HG03280 (cell line): Measurements from ENCODE around the gene RPS6KA5.

ENCODE experiments used
- ATAC-seq: cut with Tn5 transposase; IDR thresholded peaks from one replicate; pipeline ENCODE4 v1.9.1; 2021; ENCODE audit warnings: mild to moderate bottlenecking, moderate library complexity; ENCODE audit not compliant: unreplicated experiment

RPS6KA5 gene

GRCh38 chr14:90812109-90812508 lies 248.3 kb downstream of the RPS6KA5 start:
- ATAC-seq = no peak

GRCh38 chr14:90811641-90812040 lies 248.8 kb downstream of the RPS6KA5 start:
- no peak for ATAC-seq

GRCh38 chr14:90810806-90811205 lies 249.6 kb downstream of the RPS6KA5 start:
- no peak for ATAC-seq

- ATAC-seq = no peak
Measured at GRCh38 chr14:90809530-90810312, 250.7 kb downstream of the RPS6KA5 start.

- no peak for ATAC-seq
Measured at GRCh38 chr14:90808759-90809529, 251.5 kb downstream of the RPS6KA5 start.

GRCh38 chr14:90807060-90807459 lies 253.4 kb downstream of the RPS6KA5 start:
- ATAC-seq = no peak

- ATAC-seq = no peak
Measured at GRCh38 chr14:90805662-90806540, 254.5 kb downstream of the RPS6KA5 start.

- no peak for ATAC-seq
Measured at GRCh38 chr14:90805084-90805391, 255.4 kb downstream of the RPS6KA5 start.

- no peak for ATAC-seq
Measured at GRCh38 chr14:90804292-90805083, 256.0 kb downstream of the RPS6KA5 start.

GRCh38 chr14:90803249-90803648 lies 257.2 kb downstream of the RPS6KA5 start:
- no peak for ATAC-seq

- ATAC-seq = no peak
Measured at GRCh38 chr14:90799420-90799819, 261.0 kb downstream of the RPS6KA5 start.

- no peak for ATAC-seq
Measured at GRCh38 chr14:90797919-90798318, 262.5 kb downstream of the RPS6KA5 start.
